ENCODE data around the gene LBR. TPM values are rescaled to one million over a fixed set of nuclear protein-coding genes. Genes with fewer than 3 reads are reported as not detected.

The LBR gene
- total and polyA plus RNA-seq, 2 of the 4 experiments (the other 2 are of a cell fraction) = 21.3 to 24.9 TPM

DNA sequence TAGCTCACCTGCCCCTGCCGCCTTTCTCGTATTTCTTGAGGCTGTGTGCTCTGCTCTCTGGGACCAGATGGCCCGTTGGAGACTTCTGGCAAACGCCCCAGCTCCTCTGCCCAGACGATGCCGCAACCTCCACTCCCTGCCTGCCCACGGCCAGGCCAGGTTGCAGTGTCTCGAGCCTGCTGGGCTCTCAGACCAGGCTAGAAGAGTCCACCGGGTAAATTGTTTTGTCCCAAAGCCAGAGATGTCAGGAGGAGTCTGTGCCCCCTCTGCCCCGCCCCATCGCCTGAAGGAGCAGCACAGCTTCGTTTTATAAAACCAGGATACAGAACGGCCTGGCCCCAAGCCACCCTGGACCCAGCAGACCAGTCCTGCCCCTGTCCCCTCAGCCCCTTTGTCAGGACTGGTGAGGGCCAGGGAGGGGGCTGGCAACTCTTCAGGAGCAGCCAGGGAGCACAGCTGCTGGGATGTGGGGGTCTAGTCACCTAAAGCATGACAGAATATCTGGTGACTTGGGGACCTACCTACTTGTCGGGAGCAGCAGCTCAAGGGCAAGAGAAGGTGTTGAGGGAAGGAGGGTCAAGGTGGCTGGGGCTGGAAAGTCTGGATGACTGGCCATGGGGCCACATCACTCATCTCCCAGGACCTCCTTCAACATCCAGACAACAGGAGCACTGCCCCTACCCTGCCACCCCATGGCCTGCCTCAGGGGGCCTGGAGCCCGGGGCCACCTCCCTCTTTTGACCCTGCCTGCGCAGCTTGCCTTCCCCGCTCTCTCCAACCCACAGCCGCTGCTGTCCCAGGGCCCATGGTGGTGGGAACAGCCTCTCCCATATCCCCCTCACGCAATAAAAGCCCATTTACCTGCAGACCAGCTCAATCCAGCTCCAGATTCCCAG, 33.9 kb upstream of the LBR start (continued):
- TF ChIP-seq MXI1 (IDR thresholded peaks at IDR 0.05; ENCODE audit: borderline replicate concordance, low read depth, low read length) (no peak), BHLHE40 (IDR thresholded peaks at IDR 0.05; ENCODE audit: low read depth, low read length) (no peak)

GRCh38 chr1:225460737-225461532, 33.1 kb upstream of the LBR start:
- Histone ChIP-seq H2BK120ac (ENCODE audit: low read depth, low read length) (no peak overlapping the region), H4K5ac (ENCODE audit: low read depth, low read length) (no peak overlapping the region), H2BK20ac (ENCODE audit: low read depth, low read length) (no peak overlapping the region), H3K23ac (ENCODE audit: low read depth, low read length) (no peak overlapping the region), H2AFZ (replicated peaks; ENCODE audit: low read length, poor library complexity) (peak overlapping the region; percentile 26), H4K20me1 (ENCODE audit: insufficient read depth, low read length) (no peaks in the 10 kb centered on the region; the same call in 1 of the 2 replicates), H2AK5ac (ENCODE audit: low read depth, low read length) (peak overlapping the region; percentile 44; the same call in 1 of the 2 replicates), H3K18ac (ENCODE audit: low read depth, low read length) (no peak overlapping the region), H3K27ac (ENCODE audit: insufficient read depth, low read length) (no peak overlapping the region), H4K8ac (ENCODE audit: low read depth in 2 of 2, low read length in 2 of 2) (no peak overlapping the region), H3K4me1 (ENCODE audit: control insufficient read depth, insufficient read depth, low read length) (peaks cover 14% of the 10 kb centered on the region), H3K9me1 (ENCODE audit: insufficient read depth, low read length) (peaks cover 12% of the 10 kb centered on the region), H4K91ac (ENCODE audit: insufficient read depth, low read depth, low read length) (no peak overlapping the region), H2AK9ac (replicated peaks; ENCODE audit: low read depth, low read length, poor library complexity) (no peak overlapping the region), H3K9ac (ENCODE audit: low read depth, low read length) (no peak overlapping the region), H3K79me1 (ENCODE audit: low read depth in 1 of 2, low read length in 2 of 2) (no peaks in the 10 kb centered on the region), H3K56ac (ENCODE audit: extremely low read depth, insufficient read depth, low read length) (no peak overlapping the region), H3K4me3 (ENCODE audit: insufficient read depth, low read depth, low read length) (no peak overlapping the region), H3K36me3 (ENCODE audit: control insufficient read depth, insufficient read depth, low read length) (no peaks in the 10 kb centered on the region), H3K14ac (replicated peaks; ENCODE audit: low read depth, low read length) (no peak overlapping the region), H2BK15ac (ENCODE audit: low read depth, low read length) (no peak overlapping the region), H3K4me2 (ENCODE audit: low read depth, low read length) (no peak overlapping the region; the same call in 1 of the 2 replicates), H2BK5ac (ENCODE audit: low read depth, low read length, poor library complexity, severe bottlenecking) (no peak overlapping the region), H3K4ac (ENCODE audit: low read depth, low read length) (no peak overlapping the region), H3K9me3 (ENCODE audit: control insufficient read depth, insufficient read depth, low read length) (no peaks in the 10 kb centered on the region), H3K27me3 (ENCODE audit: control insufficient read depth, insufficient read depth, low read length) (0 out of 2 replicates have a peak, but pooled peaks cover 1% of the 10 kb centered on the region)
- TF ChIP-seq FOS (IDR thresholded peaks at IDR 0.05; ENCODE audit: low read depth, low read length) (0 out of 2 replicates have a peak, but pooled peaks have one; percentile 21), CTCF (conservative IDR thresholded peaks at IDR 0.05; ENCODE audit: low read depth, low read length) (no peak), BHLHE40 (IDR thresholded peaks at IDR 0.05; ENCODE audit: low read depth, low read length) (no peak), CEBPB (IDR thresholded peaks at IDR 0.05; ENCODE audit: low read depth, low read length) (no peak), RFX5 (IDR thresholded peaks at IDR 0.05; ENCODE audit: low read depth, low read length) (no peak), CHD1 (IDR thresholded peaks at IDR 0.05; ENCODE audit: low read depth, low read length) (no peak)
- CTCF ChIA-PET = interaction anchor here (2.3 kb wide), 1 partner anchor 14 kb away, joined by 6 read pairs; no protein-coding TSS in a partner anchor
- DNase-seq = no peak
- in situ Hi-C loops (cut with MboI; ENCODE audit: low sequenced_read_pairs) (no loop called here), dilution Hi-C loops (cut with HindIII; ENCODE audit: low sequenced_read_pairs, unreplicated experiment) (loop anchor here (25.0 kb wide), 1 partner anchor 526 kb away; the partner anchor contains the start of gene SDE2), intact Hi-C loops (cut with micrococcal nuclease) (no loop called here)
- POLR2A ChIA-PET (ENCODE audit: unreplicated experiment) = no interaction called here
- peak; percentile 16 for ATAC-seq (ENCODE audit: low read depth)
- WGBS, 2 experiments (ENCODE audit: extremely low coverage in 2 of 2, insufficient read length in 1 of 2) = 50% methylated on average over 1 of the region's 8 CpGs; no CpG with 5 or more reads in 1 of the 2 experiments
- no TSS peak for BruUV-seq (replicated peaks)

Measured in IMR-90 (cell line).